GM19351 (cell line): Measurements from ENCODE around the gene MANSC1.
A peak's percentile ranks its signal among the peaks of the same experiment; 100 is the strongest.
"Not testable (repeated sequence)": the region's sequence is repeated elsewhere in the genome, so short reads cannot be mapped to it uniquely, and the experiment has no call there.

Experiments used
- ATAC-seq: cut with Tn5 transposase; IDR thresholded peaks from one replicate; pipeline ENCODE4 v1.9.1; 2021; ENCODE audit warnings: mild to moderate bottlenecking, moderate library complexity; ENCODE audit not compliant: unreplicated experiment

MANSC1 gene

DNA sequence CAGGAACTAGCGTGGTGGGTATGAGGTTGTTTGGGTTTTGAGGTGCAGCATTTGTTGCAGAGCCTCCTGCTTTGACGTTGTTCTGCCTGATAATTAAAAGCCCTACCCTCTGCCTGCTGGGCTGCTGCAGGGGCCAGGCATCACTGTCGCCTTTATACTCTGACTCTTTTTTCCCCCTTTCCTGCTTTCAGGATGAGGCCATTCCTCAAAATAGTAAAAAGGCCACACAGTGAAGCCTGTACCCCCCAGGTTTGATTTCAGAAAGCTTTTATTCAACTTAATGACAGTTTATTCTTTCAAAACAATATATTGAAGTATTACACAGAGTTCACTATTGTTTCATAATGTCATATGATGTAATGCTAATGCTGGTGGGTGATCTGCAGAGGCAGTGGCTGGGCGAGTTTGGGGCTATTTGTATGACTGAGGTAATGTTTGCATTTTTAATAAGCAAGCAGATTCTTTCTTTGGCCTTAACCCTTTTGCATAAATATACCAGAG, 15.9 kb upstream of the MANSC1 start:
- no peak for ATAC-seq

DNA sequence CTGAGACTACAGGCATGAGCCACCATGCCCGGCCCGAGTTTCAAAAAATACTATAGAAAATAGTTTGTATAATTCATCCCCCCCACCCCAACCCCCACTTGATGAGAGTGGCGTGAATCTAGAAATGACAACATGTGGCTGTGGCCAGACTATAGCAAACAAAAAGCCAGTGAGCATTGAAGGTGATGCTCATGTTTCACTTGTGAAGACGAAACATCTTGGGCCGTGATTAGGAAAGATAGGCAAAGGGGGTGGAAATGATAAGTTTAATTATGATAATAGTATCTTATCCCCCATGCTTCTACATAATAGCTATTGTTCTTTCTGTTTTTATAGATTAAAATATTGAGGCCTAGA, 15.4 kb upstream of the MANSC1 start:
- no peak for ATAC-seq

DNA sequence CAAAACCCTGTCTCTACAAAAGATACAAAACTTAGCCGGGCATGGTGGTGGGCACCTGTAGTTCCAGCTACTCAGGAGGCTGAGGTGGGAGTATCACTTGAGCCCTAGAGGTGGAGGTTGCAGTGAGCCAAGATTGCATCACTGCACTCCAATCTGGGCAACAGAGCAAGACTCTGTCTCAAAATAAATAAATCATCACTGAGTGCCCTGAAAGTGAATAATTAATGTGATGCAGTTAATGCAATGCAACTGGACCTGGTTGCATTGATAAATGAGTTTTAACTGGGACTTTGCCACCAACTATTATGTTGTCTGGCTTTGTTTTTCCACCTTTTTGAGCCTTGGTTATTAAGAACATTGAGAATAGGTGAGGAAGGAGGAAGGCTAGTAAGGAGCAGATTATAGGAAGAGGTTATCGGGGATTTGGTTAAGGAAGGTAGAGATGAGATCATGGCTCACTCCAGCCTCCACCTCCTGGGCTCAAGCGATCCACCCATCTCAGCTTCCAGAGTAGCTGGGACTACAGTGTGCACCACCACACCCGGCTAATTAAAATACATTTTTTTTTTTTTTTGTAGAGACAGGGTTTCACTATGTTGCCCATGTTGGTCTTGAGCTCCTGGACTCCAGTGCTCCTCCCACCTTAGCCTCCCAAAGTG, 14.9 kb upstream of the MANSC1 start:
- no peak for ATAC-seq

DNA sequence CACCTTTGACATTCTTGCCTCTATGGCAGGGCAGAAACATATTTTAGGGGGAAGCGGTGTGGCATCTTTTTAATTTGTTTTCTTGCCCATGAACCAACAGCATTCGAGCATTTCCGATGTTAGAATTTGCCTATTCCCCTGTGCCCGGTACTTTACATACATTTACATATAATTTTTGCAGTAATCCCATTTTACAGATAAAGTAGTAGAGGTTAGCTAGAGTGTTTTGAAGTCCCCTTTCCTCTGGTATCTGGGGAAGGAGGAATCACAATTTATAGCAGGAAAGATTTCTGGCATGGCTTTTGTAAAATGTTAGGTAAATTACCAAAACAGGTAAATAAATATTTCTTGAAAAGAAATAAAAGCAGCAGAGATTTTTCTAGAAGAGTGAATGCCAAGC, 8.5 kb upstream of the MANSC1 start:
- no peak for ATAC-seq

DNA sequence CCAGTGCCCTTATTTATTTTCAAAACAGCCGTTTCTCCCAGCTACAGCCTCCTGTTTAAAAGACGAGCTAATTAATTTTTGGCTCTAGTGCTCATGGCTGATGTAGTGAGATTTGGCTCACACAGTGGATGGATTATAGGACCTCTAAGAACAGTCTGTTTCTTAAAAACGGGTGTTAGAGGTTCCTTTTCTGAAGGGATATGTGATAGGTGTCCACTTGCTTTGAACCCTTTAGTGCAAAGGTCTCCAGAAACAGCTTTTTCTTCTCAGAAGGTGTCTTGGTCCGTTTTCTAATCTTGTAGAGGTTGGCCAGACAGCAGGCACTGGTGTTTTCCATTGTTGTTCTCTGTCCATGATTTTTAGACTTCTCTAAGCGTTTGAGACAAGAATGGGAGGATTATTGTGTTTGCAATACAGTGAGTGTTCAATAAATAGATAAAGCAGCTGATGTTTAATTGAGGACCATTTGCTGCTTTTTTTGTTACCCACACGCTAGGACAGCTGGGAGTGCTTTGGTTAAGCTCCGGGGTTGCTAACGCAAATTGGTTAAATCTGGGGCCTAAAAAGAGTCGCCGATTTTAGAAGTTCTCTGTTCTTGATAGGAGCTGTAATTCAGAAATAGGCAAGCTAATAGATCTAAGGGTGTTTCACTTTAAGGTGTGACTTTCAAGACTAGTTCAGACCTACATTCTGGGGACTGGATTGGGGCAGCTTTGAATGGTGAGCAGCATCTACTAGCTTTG, 7.8 kb upstream of the MANSC1 start:
- peak; percentile 33 for ATAC-seq

DNA sequence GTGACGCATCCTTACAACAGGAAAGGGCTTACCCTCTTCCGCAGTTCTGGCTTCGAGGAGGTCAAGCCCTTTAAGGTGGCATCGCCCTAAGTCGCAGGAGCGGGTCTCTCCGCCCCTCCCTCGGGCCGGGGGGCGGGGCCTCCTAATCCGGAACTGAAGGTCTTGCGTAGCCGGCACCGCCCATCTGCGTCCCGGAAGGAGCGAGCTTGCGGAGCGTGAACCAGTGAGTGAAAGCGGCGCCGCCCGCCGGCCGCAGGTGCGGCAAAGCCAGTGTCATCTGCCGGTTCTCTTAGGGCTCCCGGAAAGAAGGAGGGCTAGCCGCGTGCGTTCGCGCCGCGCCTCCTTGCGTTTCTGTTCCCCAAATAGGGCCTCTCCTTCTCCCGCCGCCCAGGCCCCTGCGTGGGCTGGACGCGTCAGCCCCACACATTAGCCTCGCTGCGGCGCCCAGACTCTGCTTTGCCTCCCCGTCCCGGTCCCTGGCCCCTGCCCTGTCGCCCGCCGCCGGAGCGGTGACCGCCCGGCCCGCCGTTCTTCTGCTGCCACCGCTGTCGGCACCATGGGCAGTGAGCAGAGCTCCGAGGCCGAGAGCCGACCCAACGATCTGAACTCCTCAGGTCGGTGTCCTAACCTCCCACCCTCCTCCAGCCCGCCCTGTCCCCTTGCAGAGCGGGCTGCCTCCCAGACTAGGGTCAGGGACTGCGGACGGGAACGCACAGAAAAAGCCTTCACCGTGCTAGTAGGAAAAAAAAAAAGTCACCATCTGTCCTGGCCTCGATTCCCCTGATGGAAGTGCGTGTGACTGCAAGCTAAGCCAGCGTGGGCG, 7.1 kb upstream of the MANSC1 start, which contains the start of gene BORCS5:
Gene BORCS5, plus strand, starts transcription at position 183 of the 823 bp plus-strand sequence. Its CDS starts 374 bp downstream, at position 557.
- ATAC-seq = peak; percentile 80

DNA sequence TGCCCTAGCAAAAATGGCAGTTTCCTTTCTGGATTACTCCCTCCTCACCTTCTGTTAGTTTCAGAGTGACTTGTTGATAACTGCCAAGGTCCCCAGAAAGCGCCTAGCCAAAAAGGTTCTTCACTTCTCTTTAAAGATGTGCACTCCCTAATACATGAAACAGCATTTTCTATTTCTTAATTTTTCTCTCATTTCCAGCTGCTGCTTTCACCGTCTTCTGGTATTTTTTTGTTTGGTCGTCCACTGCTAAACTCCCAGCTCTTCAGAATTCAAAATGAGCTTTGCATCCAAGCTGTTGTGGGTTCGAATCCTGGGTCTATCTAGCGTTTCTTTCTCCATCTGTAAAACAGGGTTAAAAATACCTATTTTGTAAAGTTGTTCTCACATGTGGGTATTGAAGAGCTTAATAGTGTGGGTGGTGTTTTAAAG, 6.4 kb upstream of the MANSC1 start:
- no peak for ATAC-seq

DNA sequence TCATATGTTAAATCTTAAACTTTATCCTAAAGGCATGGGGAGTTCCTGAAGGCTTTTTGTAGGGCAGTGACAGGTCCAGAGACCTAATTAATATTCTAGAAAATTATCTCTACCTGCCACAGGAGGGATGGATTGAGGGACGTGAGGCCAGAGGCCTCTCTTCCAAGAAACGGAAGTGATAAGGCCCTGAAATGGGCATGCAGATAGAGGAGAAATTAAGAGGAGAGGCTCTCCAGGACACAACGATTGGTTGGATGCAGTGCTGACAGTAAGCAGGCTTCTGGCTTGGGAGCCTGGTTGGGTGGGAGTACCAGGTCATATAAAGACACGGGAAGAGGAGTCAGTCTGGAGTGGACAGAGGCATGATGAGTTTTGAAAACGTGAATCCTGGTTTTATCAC, 3.8 kb upstream of the MANSC1 start:
- no peak for ATAC-seq

DNA sequence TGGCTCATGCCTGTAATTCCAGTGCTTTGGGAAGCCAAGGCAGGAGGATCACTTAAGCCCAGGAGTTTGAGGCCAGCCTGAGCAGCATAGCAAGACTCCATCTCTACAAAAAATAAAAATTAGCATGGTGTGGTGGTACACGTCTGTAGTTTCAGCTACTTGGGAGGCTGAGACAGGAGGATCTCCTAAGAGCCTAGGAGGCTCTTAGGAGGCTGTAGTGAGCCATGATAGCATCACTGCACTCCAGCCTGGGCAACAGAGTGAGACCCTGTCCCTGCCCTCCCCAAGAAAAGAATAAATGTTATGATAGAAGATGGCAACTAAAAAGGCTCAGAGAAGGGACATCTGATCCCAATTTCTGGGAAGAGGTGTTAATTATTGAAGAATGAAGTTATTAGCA, 3.2 kb upstream of the MANSC1 start:
- ATAC-seq = no peak

DNA sequence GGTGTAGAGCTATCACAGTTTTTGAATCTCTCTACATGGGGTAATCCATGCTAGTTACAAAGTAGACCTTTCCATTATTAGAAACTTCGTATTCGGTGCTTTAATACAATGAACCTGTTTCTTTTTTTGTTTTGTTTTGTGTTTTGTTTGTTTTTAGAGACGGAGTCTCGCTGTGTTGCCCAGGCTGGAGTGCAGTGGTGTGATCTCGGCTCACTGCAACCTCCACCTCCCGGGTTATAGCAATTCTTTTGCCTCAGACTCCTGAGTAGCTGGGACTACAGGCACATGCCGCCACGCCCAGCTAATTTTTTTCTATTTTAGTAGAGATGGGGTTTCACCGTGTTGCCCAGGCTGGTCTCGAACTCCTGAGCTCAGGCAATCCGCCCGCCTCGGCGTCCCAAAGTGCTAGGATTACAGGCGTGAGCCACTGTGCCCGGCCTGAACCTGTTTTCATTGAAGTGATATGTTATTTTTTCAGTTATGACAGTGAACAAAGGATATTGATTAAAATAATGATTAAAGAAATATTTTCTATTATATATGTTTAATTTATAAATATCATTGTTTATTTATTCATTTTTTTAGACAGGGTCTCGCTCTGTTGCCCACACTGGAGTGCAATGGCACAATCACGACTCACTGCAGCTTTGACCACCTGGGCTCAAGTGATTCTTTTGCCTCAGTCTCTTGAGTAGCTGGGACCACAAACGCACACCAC, 1.6 kb upstream of the MANSC1 start:
- not testable (repeated sequence) for ATAC-seq

DNA sequence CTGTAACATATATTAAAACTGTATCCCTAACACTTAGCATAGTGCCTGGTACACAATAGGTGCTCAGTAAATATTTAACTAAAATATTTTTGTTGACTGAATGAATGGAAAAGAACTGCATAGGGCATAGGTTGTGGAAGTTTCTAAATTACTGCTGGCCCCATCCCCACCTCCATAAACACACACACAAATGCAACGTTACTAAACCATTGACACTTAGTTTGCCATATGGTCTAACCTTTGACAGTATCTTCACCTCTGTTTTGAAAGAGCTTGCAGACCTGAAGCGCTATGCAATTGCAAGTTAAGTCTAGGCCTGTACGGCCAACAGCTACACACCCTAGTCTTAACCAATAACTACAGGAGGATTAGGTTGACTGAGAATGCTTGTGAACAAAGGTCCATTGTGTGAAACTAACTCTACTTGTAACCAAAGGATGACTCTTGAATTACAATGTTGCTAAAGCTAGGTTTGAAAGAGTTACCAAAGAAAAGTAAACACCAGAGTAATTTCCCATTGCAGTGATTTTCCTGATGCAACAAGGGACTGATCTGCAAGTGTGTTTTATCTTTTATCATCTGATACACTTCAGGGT, 924 bp upstream of the MANSC1 start:
- no peak for ATAC-seq

DNA sequence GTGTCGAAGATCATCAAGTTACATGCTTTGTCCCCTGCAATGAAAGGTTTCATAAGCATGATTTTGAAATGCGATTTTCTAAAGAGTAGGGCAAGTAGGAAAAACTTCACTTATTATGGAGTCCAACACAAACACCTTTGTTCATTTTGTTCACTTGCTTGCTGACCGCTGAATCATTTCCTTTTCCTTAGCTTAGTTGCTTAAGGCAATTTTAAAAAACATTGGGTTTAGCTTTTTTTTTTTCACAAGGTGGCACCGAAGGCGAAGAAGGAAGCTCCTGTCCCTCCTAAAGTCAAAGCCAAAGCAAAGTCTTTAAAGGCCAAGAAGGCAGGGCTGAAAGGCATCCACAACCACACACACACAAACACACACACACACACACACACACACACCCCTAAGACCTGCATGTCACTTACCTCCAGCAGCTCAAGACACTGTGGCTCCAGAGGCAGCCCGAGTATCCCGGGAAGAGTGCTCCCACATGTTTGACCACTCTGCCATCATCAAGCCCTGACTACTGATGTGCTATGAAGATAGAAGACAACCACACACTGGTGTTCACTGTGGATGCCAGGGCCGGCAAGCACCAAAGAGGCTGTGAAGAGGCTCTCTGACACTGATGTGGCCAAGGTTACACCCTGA, 11.4 kb downstream of the MANSC1 start:
- no peak for ATAC-seq

DNA sequence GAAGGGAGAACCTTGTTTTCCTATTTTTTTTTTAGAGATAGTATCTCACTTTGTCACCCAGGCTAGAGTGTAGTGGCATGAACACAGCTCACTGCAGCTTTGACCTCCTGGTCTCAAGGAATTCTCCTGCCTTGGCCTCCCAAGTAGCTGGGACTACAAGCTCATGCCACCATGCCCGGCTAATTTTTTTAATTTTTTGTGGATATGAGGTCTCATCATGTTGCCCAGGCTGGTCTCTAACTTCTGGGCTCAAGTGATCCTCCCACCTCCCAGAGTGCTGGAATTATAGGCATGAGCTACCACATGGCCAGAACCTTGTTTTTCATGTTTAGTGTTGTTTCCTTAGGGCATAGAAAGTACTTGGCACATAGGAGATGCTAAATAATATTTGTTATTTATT, 13.5 kb downstream of the MANSC1 start:
- ATAC-seq = no peak

DNA sequence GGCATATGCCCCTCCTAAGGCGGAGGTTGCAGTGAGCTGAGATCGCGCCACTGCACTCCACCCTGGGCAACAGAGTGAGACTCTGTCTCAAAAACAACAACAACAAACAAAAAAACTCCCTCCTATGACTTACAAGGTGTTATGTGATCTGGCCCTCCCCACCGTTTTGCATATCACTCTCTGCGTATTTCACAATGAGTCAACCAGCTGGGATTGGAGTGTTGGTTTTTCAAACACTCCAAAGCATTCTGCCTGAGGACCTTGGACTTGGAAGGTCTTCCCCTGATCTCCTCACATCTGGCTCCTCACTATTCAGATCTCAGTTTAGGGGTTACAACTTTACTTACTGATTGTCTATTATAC, 14.0 kb downstream of the MANSC1 start:
- ATAC-seq = peak; percentile 69

DNA sequence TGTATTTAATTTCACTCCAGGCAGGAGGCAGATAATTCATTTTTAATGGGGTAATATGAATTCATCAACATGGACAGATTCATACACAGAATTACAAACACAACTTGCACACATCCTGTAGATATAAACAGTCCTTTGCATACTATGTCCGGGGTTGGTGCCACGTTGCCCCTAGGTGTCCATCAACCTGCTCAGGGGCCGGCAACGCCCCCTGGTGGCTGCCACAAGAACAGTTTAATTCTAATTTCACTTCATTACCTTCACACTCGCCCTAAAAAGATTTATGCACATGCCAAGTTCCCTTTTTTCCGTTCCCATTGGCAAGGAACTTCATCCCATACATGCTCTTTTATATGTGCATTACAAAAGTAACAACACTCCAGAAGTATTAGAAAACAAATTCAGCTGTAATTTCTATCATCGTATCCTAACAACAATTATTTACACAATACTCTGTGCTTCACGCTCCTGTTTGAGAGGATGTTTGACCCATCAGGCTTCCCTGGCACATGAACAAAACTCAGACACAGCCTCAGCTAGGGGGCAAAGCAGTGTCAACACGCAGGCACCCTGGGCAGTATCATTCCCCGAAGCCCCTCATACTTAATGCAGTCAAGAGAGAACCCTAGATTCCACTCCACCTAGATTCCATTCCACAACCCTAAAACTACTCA, 15.5 kb downstream of the MANSC1 start:
- ATAC-seq = no peak

DNA sequence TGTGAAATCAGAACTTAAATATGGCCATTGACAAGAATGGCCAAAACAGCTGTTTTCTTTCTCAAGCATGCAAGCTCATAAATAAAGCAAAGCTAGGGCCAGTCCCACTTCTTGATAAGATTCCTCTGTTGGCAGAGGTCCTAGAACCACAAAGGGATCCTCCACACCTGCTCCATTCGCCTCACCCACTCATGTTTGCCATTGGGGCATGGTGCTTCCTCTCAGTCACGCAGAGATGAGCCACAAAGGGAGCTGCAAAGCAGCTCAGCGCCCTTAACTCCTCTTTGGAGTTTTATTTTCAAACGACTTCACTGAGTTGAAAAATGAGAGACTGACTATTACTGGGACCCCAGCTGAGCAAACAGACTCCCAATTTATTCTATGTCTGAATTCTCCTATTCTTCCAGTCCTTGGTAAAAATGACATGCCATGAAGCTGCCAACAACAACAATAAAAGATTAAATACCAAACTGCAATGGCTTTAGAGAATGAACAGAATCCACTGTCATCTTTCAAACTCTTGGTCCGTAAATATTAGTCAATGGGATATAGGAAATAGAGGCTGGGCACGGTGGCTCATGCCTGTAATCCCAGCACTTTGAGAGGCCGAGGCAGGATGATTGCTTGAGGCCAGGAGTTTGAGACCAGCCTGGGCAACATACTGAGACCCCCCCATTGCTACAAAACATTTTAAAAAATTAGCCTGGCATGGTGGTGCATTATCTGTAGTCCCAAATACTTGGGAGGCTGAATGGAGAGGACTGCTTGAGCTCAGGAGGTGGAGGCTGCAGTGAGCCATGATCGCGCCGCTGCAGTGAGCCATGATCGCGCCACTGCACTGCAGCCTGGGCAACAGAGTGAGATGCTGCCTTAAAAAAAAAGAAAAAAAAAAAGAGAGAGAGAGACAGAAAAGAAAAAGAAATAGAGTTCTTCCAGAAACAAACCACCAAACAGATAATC, 16.4 kb downstream of the MANSC1 start:
- no peak for ATAC-seq

DNA sequence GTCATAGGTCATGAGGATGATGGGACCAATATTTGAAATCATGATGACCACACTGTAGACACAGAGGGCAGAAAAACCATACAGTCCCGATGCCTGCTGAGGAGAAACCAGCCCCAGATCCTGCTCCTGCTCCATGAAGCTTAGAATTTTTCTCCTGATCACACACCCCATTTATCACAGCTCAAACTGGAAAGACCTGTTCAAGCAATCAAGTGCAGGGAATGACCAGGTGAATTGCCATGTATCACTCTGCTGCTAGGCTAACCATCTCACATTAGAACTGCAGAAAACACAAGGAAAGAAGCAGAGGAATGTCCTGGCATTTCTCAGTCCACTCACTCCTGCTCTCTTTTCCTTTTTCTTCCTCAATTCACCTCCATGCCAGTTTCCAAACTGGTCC, 18.1 kb downstream of the MANSC1 start:
- no peak for ATAC-seq

DNA sequence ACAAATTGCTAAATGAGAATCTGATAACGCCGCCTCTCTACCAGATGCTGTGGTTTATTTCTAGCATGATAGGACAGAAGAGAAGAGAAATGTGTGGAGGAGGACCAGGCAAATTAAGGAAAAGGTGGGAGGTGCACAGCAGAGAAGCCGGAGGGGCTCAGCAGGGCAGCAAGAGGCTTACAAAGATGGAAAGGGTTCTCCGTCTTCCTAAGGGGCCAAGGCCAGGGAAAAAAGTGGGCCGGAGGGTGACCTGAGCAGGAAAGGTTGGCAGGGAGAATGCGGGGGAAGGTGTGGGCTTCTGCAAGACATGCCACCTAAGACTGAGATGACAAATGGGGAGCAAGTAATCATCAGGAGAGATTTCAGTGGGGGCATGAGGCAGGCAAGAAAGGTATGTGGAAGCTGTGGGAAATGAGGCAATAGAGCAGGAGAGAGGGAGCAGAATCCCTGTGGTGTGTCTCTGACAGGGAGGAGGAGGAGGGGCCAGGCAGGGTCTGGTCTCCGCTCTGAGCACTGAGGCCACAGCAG, 18.7 kb downstream of the MANSC1 start:
- ATAC-seq = no peak
